ENCODE results near the gene BMX. TPM values are rescaled to one million over a fixed set of nuclear protein-coding genes. Genes with fewer than 3 reads are reported as not detected.

BMX gene
- total RNA-seq, 1 experiment from 2014 or later, result not detected

GRCh38 chrX:15498741-15499140 lies 1.9 kb upstream of the BMX start:
- Histone ChIP-seq H2BK12ac (ENCODE audit: insufficient read length, low read depth, low read length) (no peak overlapping the region), H3K18ac (ENCODE audit: insufficient read length, low read depth, low read length) (no peak overlapping the region), H3K4me1 (ENCODE audit: insufficient read depth, low read length) (no peaks in the 10 kb centered on the region), H3T11ph (ENCODE audit: low read length) (no peak overlapping the region), H3K23ac (ENCODE audit: insufficient read length, low read depth, low read length) (no peak overlapping the region), H2BK120ac (ENCODE audit: low read depth, low read length, poor library complexity, severe bottlenecking) (no peak overlapping the region), H3K56ac (ENCODE audit: insufficient read length, low read depth, low read length) (no peak overlapping the region), H3K23me2 (ENCODE audit: insufficient read length, low read depth, low read length, poor library complexity, severe bottlenecking) (no peaks in the 10 kb centered on the region), H3K27me3 (ENCODE audit: insufficient read depth, low read length) (no peaks in the 10 kb centered on the region), H4K8ac (replicated peaks; ENCODE audit: insufficient read length, low read depth, low read length) (no peak overlapping the region), H3K9me3 (ENCODE audit: control insufficient read depth, low read depth, low read length) (no peaks in the 10 kb centered on the region), H3K79me2 (ENCODE audit: insufficient read depth, low read length) (no peaks in the 10 kb centered on the region), H4K91ac (ENCODE audit: insufficient read length, low read depth, low read length) (no peak overlapping the region), H2AFZ (ENCODE audit: low read length) (no peak overlapping the region), H4K5ac (ENCODE audit: insufficient read length, low read depth, low read length) (no peak overlapping the region), H2BK20ac (ENCODE audit: low read depth, low read length, poor library complexity, severe bottlenecking) (no peak overlapping the region), H3K27ac (ENCODE audit: insufficient read length, low read depth, low read length) (no peak overlapping the region), H3K14ac (ENCODE audit: insufficient read depth, low read length) (no peak overlapping the region), H4K20me1 (ENCODE audit: control insufficient read depth, insufficient read depth, insufficient read length) (no peaks in the 10 kb centered on the region), H2BK15ac (ENCODE audit: low read depth, low read length) (no peak overlapping the region), H3K4me2 (ENCODE audit: insufficient read depth, insufficient read length, low read length) (no peak overlapping the region), H2BK5ac (ENCODE audit: insufficient read length, low read length) (no peak overlapping the region), H3K9ac (ENCODE audit: extremely low read depth, insufficient read length, low read length) (no peak overlapping the region), H3K4ac (ENCODE audit: low read depth, low read length) (no peak overlapping the region), H2AK5ac (ENCODE audit: insufficient read length, low read length) (no peak overlapping the region), H3K79me1 (ENCODE audit: insufficient read depth, low read depth, low read length, poor library complexity, severe bottlenecking) (no peaks in the 10 kb centered on the region)
- no CpG with 5 or more reads among the region's 2 CpGs for WGBS (ENCODE audit: extremely low coverage, insufficient read length, low lambda C conversion rate)
- no peak for DNase-seq
- Mint-ChIP-seq H3K4me1 (peaks cover 2% of the 10 kb centered on the region in 2 experiments), H3K27ac (no peak overlapping the region), H3K9me3 (no peaks in the 10 kb centered on the region), H3K36me3 (ENCODE audit: insufficient read depth in 1 of 3, low read depth in 3 of 3) (no peaks in the 10 kb centered on the region), H3K4me3 (no peak overlapping the region), H3K27me3 (ENCODE audit: low read depth) (no peaks in the 10 kb centered on the region; the same call in 1 of the 2 replicates)
- TF ChIP-seq, protein P1, sequence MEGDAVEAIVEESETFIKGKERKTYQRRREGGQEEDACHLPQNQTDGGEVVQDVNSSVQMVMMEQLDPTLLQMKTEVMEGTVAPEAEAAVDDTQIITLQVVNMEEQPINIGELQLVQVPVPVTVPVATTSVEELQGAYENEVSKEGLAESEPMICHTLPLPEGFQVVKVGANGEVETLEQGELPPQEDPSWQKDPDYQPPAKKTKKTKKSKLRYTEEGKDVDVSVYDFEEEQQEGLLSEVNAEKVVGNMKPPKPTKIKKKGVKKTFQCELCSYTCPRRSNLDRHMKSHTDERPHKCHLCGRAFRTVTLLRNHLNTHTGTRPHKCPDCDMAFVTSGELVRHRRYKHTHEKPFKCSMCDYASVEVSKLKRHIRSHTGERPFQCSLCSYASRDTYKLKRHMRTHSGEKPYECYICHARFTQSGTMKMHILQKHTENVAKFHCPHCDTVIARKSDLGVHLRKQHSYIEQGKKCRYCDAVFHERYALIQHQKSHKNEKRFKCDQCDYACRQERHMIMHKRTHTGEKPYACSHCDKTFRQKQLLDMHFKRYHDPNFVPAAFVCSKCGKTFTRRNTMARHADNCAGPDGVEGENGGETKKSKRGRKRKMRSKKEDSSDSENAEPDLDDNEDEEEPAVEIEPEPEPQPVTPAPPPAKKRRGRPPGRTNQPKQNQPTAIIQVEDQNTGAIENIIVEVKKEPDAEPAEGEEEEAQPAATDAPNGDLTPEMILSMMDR (conservative IDR thresholded peaks at IDR 0.05), result no peak

Measured in H9 (cell line).